22Rv1 (cell line): ENCODE measurements around the gene ZBTB7C.

Experiments used
- H3K27ac ChIP-seq: fragments of 450-650 bp; 2 replicates; pipeline ENCODE4 v1.5.1; 2017
- CTCF ChIP-seq: fragments of 450-650 bp; IDR thresholded peaks from 2 replicates; pipeline ENCODE4 v1.5.1; 2017; ENCODE audit warnings: mild to moderate bottlenecking
- ZFX ChIP-seq: fragments of 450-650 bp; IDR thresholded peaks from 2 replicates; pipeline ENCODE4 v1.6.1; 2017; ENCODE audit warnings: antibody characterized with exemption, borderline replicate concordance

The ZBTB7C gene

GRCh38 chr18:48216639-48217257 lies 192.4 kb downstream of the ZBTB7C start:
- H3K27ac ChIP-seq: no peak overlapping the region

GRCh38 chr18:48215876-48216638 lies 193.1 kb downstream of the ZBTB7C start:
- no peak overlapping the region for H3K27ac ChIP-seq
- TF ChIP-seq CTCF (no peak), ZFX (no peak)

More at GRCh38 chr18:48216639-48217257, 192.4 kb downstream of the ZBTB7C start:
- TF ChIP-seq ZFX (no peak), CTCF (no peak)

GRCh38 chr18:48213791-48214190 lies 195.4 kb downstream of the ZBTB7C start:
- H3K27ac ChIP-seq: no peak overlapping the region
- TF ChIP-seq ZFX (no peak), CTCF (no peak)

GRCh38 chr18:48208432-48209140 lies 200.6 kb downstream of the ZBTB7C start:
- TF ChIP-seq CTCF (no peak), ZFX (no peak)
- H3K27ac ChIP-seq: no peak overlapping the region

GRCh38 chr18:48207733-48208132 lies 201.4 kb downstream of the ZBTB7C start:
- no peak overlapping the region for H3K27ac ChIP-seq
- TF ChIP-seq ZFX (no peak), CTCF (no peak)

GRCh38 chr18:48206887-48207286 lies 202.3 kb downstream of the ZBTB7C start:
- no peak for TF ChIP-seq CTCF
- no peak for TF ChIP-seq ZFX
- no peak overlapping the region for H3K27ac ChIP-seq
